GM12878 (cell line): ENCODE results near the gene PNPLA3. TPM values are rescaled to one million over a fixed set of nuclear protein-coding genes. Genes with fewer than 3 reads are reported as not detected.

Experiments
- ATAC-seq: fragments of 200-7000 bp; cut with Tn5 transposase; 3 replicates; pipeline ENCODE4 v1.9.1; 2020; ENCODE audit warnings: mild to moderate bottlenecking, moderate library complexity
- BruUV-seq: library from RNA; stranded (reverse); fragments of 400-500 nt; replicated peaks from 2 replicates; lab custom pipeline; 2021; lab: Mats Ljungman, UMichigan
- CTCF ChIA-PET: fragments of 300-600 bp; sonication (Branson Sonifier 250); formaldehyde crosslinking; extraction: SDS; loops from one replicate; lab custom pipeline; 2021; ENCODE audit warnings: inconsistent platforms; lab: Yijun Ruan, JAX
- POLR2A ChIA-PET: fragments of 350-600 bp; formaldehyde crosslinking; extraction: SDS; loops from one replicate; lab custom pipeline; 2021; ENCODE audit warnings: inconsistent platforms; lab: Charles Lee
- RAD21 ChIA-PET: fragments of 300-600 bp; sonication (Branson Sonifier 250); formaldehyde crosslinking; loops from one replicate; lab custom pipeline; 2023; ENCODE audit warnings: antibody characterized with exemption; ENCODE audit not compliant: unreplicated experiment; lab: Charles Lee
- SMC1A ChIA-PET: fragments of 300-600 bp; sonication (Branson Sonifier 250); formaldehyde crosslinking; loops from one replicate; lab custom pipeline; 2023; ENCODE audit not compliant: unreplicated experiment, uncharacterized antibody; lab: Charles Lee
- DNase-seq: peaks from one replicate; pipeline ENCODE4 v3.0.0-alpha.2; 2011; ENCODE audit warnings: low read depth, low spot score
- FAIRE-seq: peaks from 3 replicates; lab custom pipeline; 2011; peaks lifted over from hg19 to GRCh38; lab: Jason Lieb, UNC
- H2AFZ ChIP-seq: 2 replicates; pipeline ENCODE4 v1.6.0; 2011; ENCODE audit warnings: low read depth, low read length, control low read depth; ENCODE audit not compliant: control insufficient read depth
- H3K27ac ChIP-seq: 2 replicates; pipeline ENCODE4 v1.5.1; 2011; ENCODE audit warnings: control low read depth; ENCODE audit not compliant: control insufficient read depth, insufficient read depth
- H3K27me3 ChIP-seq, 2 experiments: replicated peaks in 1 of 2; 2 replicates each; pipeline versions ENCODE4 v1.6.0 to v1.6.1; 2011; ENCODE audit warnings: low read length in 1 of 2; ENCODE audit not compliant: control insufficient read depth in 2 of 2, insufficient read depth in 2 of 2
- H3K36me3 ChIP-seq, 2 experiments: 2 replicates each; pipeline ENCODE4 v1.5.1; 2011; ENCODE audit warnings: low read length in 1 of 2; ENCODE audit not compliant: control insufficient read depth in 2 of 2, insufficient read depth in 2 of 2
- H3K4me1 ChIP-seq: 2 replicates; pipeline ENCODE4 v1.6.1; 2011; ENCODE audit warnings: mild to moderate bottlenecking, low read length, moderate library complexity, mixed read lengths; ENCODE audit not compliant: control insufficient read depth, insufficient read depth
- H3K4me2 ChIP-seq: 2 replicates; pipeline ENCODE4 v1.6.0; 2011; ENCODE audit warnings: control low read depth; ENCODE audit not compliant: control insufficient read depth, insufficient read depth
- H3K4me3 ChIP-seq: fragments of 200-600 bp; sonication (generic); 2 replicates; pipeline ENCODE4 v1.5.1; 2016
- H3K79me2 ChIP-seq: 2 replicates; pipeline ENCODE4 v1.6.0; 2011; ENCODE audit warnings: low read length; ENCODE audit not compliant: control insufficient read depth, insufficient read depth
- H3K9ac ChIP-seq: 2 replicates; pipeline ENCODE4 v1.8.0; 2011; ENCODE audit warnings: low read length, control low read depth, mixed read lengths; ENCODE audit not compliant: control insufficient read depth, insufficient read depth
- H3K9me3 ChIP-seq: replicated peaks from 3 replicates; pipeline ENCODE4 v1.5.1; 2011; ENCODE audit warnings: mild to moderate bottlenecking, low read length; ENCODE audit not compliant: control insufficient read depth, insufficient read depth
- H4K20me1 ChIP-seq: 2 replicates; pipeline ENCODE4 v1.6.0; 2011; ENCODE audit not compliant: control insufficient read depth, insufficient read depth
- BRCA1 ChIP-seq: IDR thresholded peaks from 2 replicates; pipeline ENCODE4 v1.6.1; 2011; ENCODE audit warnings: low read depth, low read length, improper control_type of control experiment
- CHD4 ChIP-seq: fragments of 200-600 bp; sonication (generic); IDR thresholded peaks from 2 replicates; pipeline ENCODE4 v1.6.1; 2016; ENCODE audit warnings: mild to moderate bottlenecking
- CREB1 ChIP-seq: IDR thresholded peaks from 2 replicates; pipeline ENCODE4 v1.6.1; 2012; ENCODE audit warnings: low read depth, mild to moderate bottlenecking, inconsistent platforms
- E4F1 ChIP-seq: fragments of 450-650 bp; IDR thresholded peaks from 2 replicates; pipeline ENCODE4 v1.6.1; 2018; ENCODE audit warnings: borderline replicate concordance, mild to moderate bottlenecking; ENCODE audit not compliant: partially characterized antibody
- ELK1 ChIP-seq: IDR thresholded peaks from 2 replicates; pipeline ENCODE4 v1.6.1; 2012; ENCODE audit warnings: low read depth, low read length, improper control_type of control experiment
- ESRRA ChIP-seq: IDR thresholded peaks from 2 replicates; pipeline ENCODE4 v1.6.1; 2012; ENCODE audit warnings: mild to moderate bottlenecking, low read length, improper control_type of control experiment
- ETV6 ChIP-seq, 2 experiments: fragments of 450-650 bp in 1 of 2; IDR thresholded peaks in 1 of 2; conservative IDR thresholded peaks in 1 of 2; 2 replicates each; pipeline ENCODE4 v1.6.1; 2014; ENCODE audit warnings: antibody characterized with exemption in 1 of 2, borderline replicate concordance in 1 of 2, low read depth in 1 of 2, mild to moderate bottlenecking in 1 of 2, moderate library complexity in 1 of 2
- GABPA ChIP-seq: IDR thresholded peaks from 2 replicates; pipeline ENCODE4 v1.6.1; 2014; ENCODE audit warnings: antibody characterized with exemption, low read depth, mild to moderate bottlenecking, inconsistent platforms
- HDAC6 ChIP-seq: fragments of 200-600 bp; sonication (generic); IDR thresholded peaks from one replicate; pipeline ENCODE4 v1.8.0; 2017; ENCODE audit warnings: antibody characterized with exemption; ENCODE audit not compliant: unreplicated experiment
- JUND ChIP-seq: IDR thresholded peaks from 2 replicates; pipeline ENCODE4 v1.6.1; 2012; ENCODE audit warnings: low read depth, mild to moderate bottlenecking, low read length, improper control_type of control experiment, moderate library complexity
- MTA3 ChIP-seq: IDR thresholded peaks from 2 replicates; pipeline ENCODE4 v1.6.1; 2012; ENCODE audit warnings: low read length, inconsistent platforms, borderline replicate concordance
- SIN3A ChIP-seq: IDR thresholded peaks from 2 replicates; pipeline ENCODE4 v1.6.1; 2012; ENCODE audit warnings: low read depth, low read length, improper control_type of control experiment
- SP1 ChIP-seq: IDR thresholded peaks from one replicate; pipeline ENCODE4 v1.6.1; 2011; ENCODE audit warnings: low read depth, low read length
- SPI1 ChIP-seq: IDR thresholded peaks from 2 replicates; pipeline ENCODE4 v1.6.1; 2011; ENCODE audit warnings: low read depth, mild to moderate bottlenecking, low read length, moderate library complexity, borderline replicate concordance; ENCODE audit not compliant: insufficient read depth
- ZSCAN29 ChIP-seq: fragments of 450-650 bp; IDR thresholded peaks from 2 replicates; pipeline ENCODE4 v1.6.1; 2017; ENCODE audit warnings: mild to moderate bottlenecking, moderate library complexity
- WGBS: methylation state at CpG from one replicate; pipeline ENCODE4 v1.1.6; 2016; ENCODE audit warnings: low lambda C conversion rate; ENCODE audit not compliant: insufficient replicate concordance, insufficient coverage; ENCODE audit errors: missing lambda C conversion rate; 5-methylcytosine and 5-hydroxymethylcytosine counted together
- in situ Hi-C: fragments of 300-500 bp; cut with MboI; formaldehyde crosslinking; loops from 9 replicates; pipeline ENCODE4 v1.14.3; 2018; ENCODE audit warnings: mixed read lengths
- intact Hi-C: fragments of 100-400 bp; cut with micrococcal nuclease; formaldehyde crosslinking; loops from one replicate; pipeline ENCODE4 v1.14.2; 2022; ENCODE audit not compliant: unreplicated experiment
- polyA plus RNA-seq, 11 experiments: library from polyadenylated mRNA; depleted of rRNA in 4 of 11; unstranded in 6 of 11; stranded (reverse) in 5 of 11; fragments of >200 nt; fragmentation: Nextera tagmentation in 4 of 11; fragmentation: Illumina TruSeq in 1 of 11; extraction: Ambion mirVana in 4 of 11; extraction: Trizol in 1 of 11; gene quantifications; 1 replicate in 1 of 11; 2 replicates in 10 of 11; pipeline versions ENCODE4 v1.2.1 to v1.2.3, GENCODE V29; 2011 to 2016; ENCODE audit warnings: inconsistent platforms in 2 of 11, missing spikeins in 2 of 11, low read depth in 1 of 11
- total RNA-seq, 4 experiments: library from RNA; depleted of rRNA in 3 of 4; stranded (reverse); fragments of >200 nt in 3 of 4; fragmentation: Illumina TruSeq in 1 of 4; extraction: Trizol in 1 of 4; gene quantifications; 2 replicates each; pipeline versions ENCODE4 v1.2.1 to v1.2.3, GENCODE V29; 2013 to 2021
- TF ChIP-seq, protein P1 (sequence below): fragments of 450-650 bp; IDR thresholded peaks from 2 replicates; pipeline ENCODE4 v1.6.1; 2017; ENCODE audit warnings: borderline replicate concordance

The PNPLA3 gene
- total and polyA plus RNA-seq, 10 of the 15 experiments (the other 5 are each of a cell fraction or from before 2014, with no cell fraction given), result 0.05 to 0.08 TPM; not detected in 8

DNA sequence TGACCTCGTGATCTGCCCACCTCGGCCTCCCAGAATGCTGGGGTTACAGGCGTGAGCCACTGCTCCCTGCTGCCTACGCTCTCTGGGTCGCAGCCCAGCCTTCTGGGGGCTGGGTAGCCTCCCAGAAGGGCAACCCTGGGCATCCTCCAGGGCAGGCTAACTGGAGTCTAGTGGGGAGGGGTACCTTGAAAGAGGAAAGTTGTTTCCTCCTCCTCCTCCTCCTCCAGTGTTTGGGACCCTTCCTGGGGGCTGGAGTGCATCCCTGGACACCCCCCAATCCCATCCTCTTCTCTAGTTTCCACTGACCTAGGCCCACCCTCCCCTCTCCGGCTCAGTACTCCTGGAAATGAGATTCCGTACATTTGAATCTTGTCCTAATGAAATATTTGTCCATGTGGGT lies 1.3 kb downstream of the PNPLA3 start:
- TF ChIP-seq CREB1, result no peak
- TF ChIP-seq BRCA1, result no peak
- TF ChIP-seq GABPA, result no peak
- no peak for TF ChIP-seq HDAC6
- no peak for TF ChIP-seq SP1
- TF ChIP-seq ELK1, result no peak
- no peak for TF ChIP-seq CHD4
- TF ChIP-seq MTA3, result no peak
- no peak for TF ChIP-seq ETV6 (conservative IDR thresholded peaks at IDR 0.05 in 1 of 2, IDR thresholded peaks at IDR 0.05 in 1 of 2; ENCODE audit: borderline replicate concordance in 1 of 2, low read depth in 1 of 2)
- no peak for TF ChIP-seq SPI1
- TF ChIP-seq JUND, result no peak
- TF ChIP-seq E4F1, result no peak
- TF ChIP-seq, protein P1, sequence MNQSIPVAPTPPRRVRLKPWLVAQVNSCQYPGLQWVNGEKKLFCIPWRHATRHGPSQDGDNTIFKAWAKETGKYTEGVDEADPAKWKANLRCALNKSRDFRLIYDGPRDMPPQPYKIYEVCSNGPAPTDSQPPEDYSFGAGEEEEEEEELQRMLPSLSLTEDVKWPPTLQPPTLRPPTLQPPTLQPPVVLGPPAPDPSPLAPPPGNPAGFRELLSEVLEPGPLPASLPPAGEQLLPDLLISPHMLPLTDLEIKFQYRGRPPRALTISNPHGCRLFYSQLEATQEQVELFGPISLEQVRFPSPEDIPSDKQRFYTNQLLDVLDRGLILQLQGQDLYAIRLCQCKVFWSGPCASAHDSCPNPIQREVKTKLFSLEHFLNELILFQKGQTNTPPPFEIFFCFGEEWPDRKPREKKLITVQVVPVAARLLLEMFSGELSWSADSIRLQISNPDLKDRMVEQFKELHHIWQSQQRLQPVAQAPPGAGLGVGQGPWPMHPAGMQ, result no peak
- no peak for TF ChIP-seq ZSCAN29
- TF ChIP-seq SIN3A, result no peak
- TF ChIP-seq ESRRA, result no peak

More for the DNA sequence above, 1.3 kb downstream of the PNPLA3 start:
- peaks cover 0 to 3% of the 10 kb centered on the region in 2 experiments; a peak in 2 of 4 replicates for H3K27me3 ChIP-seq
- H3K4me2 ChIP-seq, result no peak overlapping the region
- POLR2A ChIA-PET, result no interaction called here
- H3K9ac ChIP-seq, result no peak overlapping the region
- in situ Hi-C loops, result no loop called here
- no peak overlapping the region for H3K27ac ChIP-seq
- no peaks in the 10 kb centered on the region for H3K79me2 ChIP-seq
- CTCF ChIA-PET, result interaction anchor here (0.9 kb wide), 1 partner anchor 30 kb away, joined by 3 read pairs; the partner anchor contains the start of gene SAMM50
- H3K9me3 ChIP-seq, result no peaks in the 10 kb centered on the region
- H3K4me3 ChIP-seq, result no peak overlapping the region
- no peaks in the 10 kb centered on the region for H4K20me1 ChIP-seq
- DNase-seq (no peak), FAIRE-seq (no peak), ATAC-seq (no peak)
- BruUV-seq, result no TSS peak
- H2AFZ ChIP-seq, result no peak overlapping the region
- H3K36me3 ChIP-seq, result no peaks in the 10 kb centered on the region
- WGBS, result 43% methylated on average over 7 of the region's 7 CpGs
- no peaks in the 10 kb centered on the region for H3K4me1 ChIP-seq
- intact Hi-C loops, result no loop called here
- SMC1A ChIA-PET, result no interaction called here
- RAD21 ChIA-PET, result no interaction called here
